A673 (cell line): ENCODE measurements around the gene MAN1B1. TPM values are rescaled to one million over a fixed set of nuclear protein-coding genes. Genes with fewer than 3 reads are reported as not detected.

Experiments used
- BruUV-seq: library from RNA; stranded (reverse); fragments of 400-500 nt; replicated peaks from 2 replicates; lab custom pipeline; 2021; lab: Mats Ljungman, UMichigan
- CTCF ChIA-PET: fragments of 300-600 bp; sonication (Branson Sonifier 250); formaldehyde crosslinking; loops from one replicate; lab custom pipeline; 2022; ENCODE audit warnings: antibody characterized with exemption; lab: Charles Lee
- POLR2A ChIA-PET: fragments of 300-600 bp; sonication (Branson Sonifier 250); formaldehyde crosslinking; loops from one replicate; lab custom pipeline; 2022; ENCODE audit warnings: antibody characterized with exemption; ENCODE audit not compliant: low non-redundant PET; lab: Charles Lee
- DNase-seq: peaks from one replicate; pipeline ENCODE4 v3.0.0-alpha.2; 2015; ENCODE audit warnings: low spot score
- H3K27ac ChIP-seq: fragments of 200-600 bp; sonication (generic); 2 replicates; pipeline ENCODE4 v1.5.1; 2016; ENCODE audit warnings: mixed run types, low read depth, mild to moderate bottlenecking, mixed read lengths, antibody characterized with exemption, low read length; ENCODE audit not compliant: poor library complexity, severe bottlenecking
- H3K27me3 ChIP-seq: fragments of 200-600 bp; sonication (generic); replicated peaks from 2 replicates; pipeline ENCODE4 v1.6.1; 2017; ENCODE audit warnings: mixed run types, low read depth, mild to moderate bottlenecking, mixed read lengths, antibody characterized with exemption, low read length; ENCODE audit not compliant: insufficient read depth, poor library complexity
- H3K36me3 ChIP-seq: fragments of 200-600 bp; sonication (generic); 2 replicates; pipeline ENCODE4 v1.6.1; 2016; ENCODE audit warnings: mixed run types, mild to moderate bottlenecking, mixed read lengths, antibody characterized with exemption, low read length; ENCODE audit not compliant: insufficient read depth, poor library complexity, severe bottlenecking
- H3K4me1 ChIP-seq: fragments of 200-600 bp; sonication (generic); 2 replicates; pipeline ENCODE4 v1.6.1; 2017; ENCODE audit warnings: mixed run types, mild to moderate bottlenecking, mixed read lengths, antibody characterized with exemption, low read length; ENCODE audit not compliant: insufficient read depth, poor library complexity, severe bottlenecking
- H3K4me3 ChIP-seq: fragments of 200-600 bp; sonication (generic); 2 replicates; pipeline ENCODE4 v1.5.1; 2016; ENCODE audit warnings: low read depth, mixed run types, mild to moderate bottlenecking, mixed read lengths, low read length; ENCODE audit not compliant: poor library complexity, severe bottlenecking
- H3K9me3 ChIP-seq: fragments of 200-600 bp; sonication (generic); 2 replicates; pipeline ENCODE4 v1.6.1; 2016; ENCODE audit warnings: mixed run types, low read depth, mild to moderate bottlenecking, mixed read lengths, antibody characterized with exemption, low read length; ENCODE audit not compliant: poor library complexity, severe bottlenecking
- CTCF ChIP-seq: fragments of 300-800, 200-600 bp; sonication (generic); conservative IDR thresholded peaks from 2 replicates; pipeline ENCODE4 v1.5.1; 2017; ENCODE audit warnings: low read depth, mild to moderate bottlenecking, antibody characterized with exemption, low read length, moderate library complexity, mixed read lengths
- EZH2 ChIP-seq: fragments of 200-600 bp; sonication (generic); IDR thresholded peaks from 2 replicates; pipeline ENCODE4 v1.6.1; 2017; ENCODE audit warnings: borderline replicate concordance, low read depth, mild to moderate bottlenecking, mixed read lengths, antibody characterized with exemption, low read length; ENCODE audit not compliant: poor library complexity, severe bottlenecking
- intact Hi-C: fragments of 100-400 bp; cut with micrococcal nuclease; formaldehyde crosslinking; loops from one replicate; pipeline ENCODE4 v1.10.0; 2022; ENCODE audit not compliant: unreplicated experiment
- total RNA-seq: library from RNA; stranded (reverse); gene quantifications from 2 replicates; pipeline ENCODE4 v1.2.3, GENCODE V29; 2021

Gene MAN1B1
- total RNA-seq, 1 experiment from 2014 or later = 48.6 TPM

GRCh38 chr9:137051145-137051724, 35.5 kb upstream of the MAN1B1 start:
- Histone ChIP-seq H3K36me3 (no peaks in the 10 kb centered on the region), H3K9me3 (no peaks in the 10 kb centered on the region), H3K4me3 (no peak overlapping the region), H3K4me1 (peaks cover 4% of the 10 kb centered on the region), H3K27ac (no peak overlapping the region), H3K27me3 (peaks cover 11% of the 10 kb centered on the region)
- CTCF ChIA-PET = no interaction called here
- POLR2A ChIA-PET = no interaction called here
- TF ChIP-seq CTCF = no peak
- TF ChIP-seq EZH2 = no peak
- no TSS peak for BruUV-seq
- intact Hi-C loops = no loop called here
- DNase-seq = no peak

GRCh38 chr9:137052293-137052692, 34.5 kb upstream of the MAN1B1 start:
- H3K4me3 ChIP-seq = no peak overlapping the region
- DNase-seq = no peak
- ChIA-PET POLR2A (no interaction called here), CTCF (interaction anchor here (0.7 to 1.0 kb wide), 2 partner anchors 16 to 18 kb away, joined by 3 to 5 read pairs; partner anchors contain the start of gene SAPCD2)
- peaks cover 4% of the 10 kb centered on the region for H3K4me1 ChIP-seq
- H3K27ac ChIP-seq = no peak overlapping the region
- intact Hi-C loops = no loop called here
- no TSS peak for BruUV-seq
- no peak for TF ChIP-seq EZH2
- no peak for TF ChIP-seq CTCF
- H3K9me3 ChIP-seq = no peaks in the 10 kb centered on the region
- no peaks in the 10 kb centered on the region for H3K36me3 ChIP-seq
- H3K27me3 ChIP-seq = peaks cover 11% of the 10 kb centered on the region

GRCh38 chr9:137052998-137053943, 33.5 kb upstream of the MAN1B1 start:
- H3K36me3 ChIP-seq = no peaks in the 10 kb centered on the region
- no TSS peak for BruUV-seq
- peak overlapping the region; percentile 42 for H3K4me3 ChIP-seq
- POLR2A ChIA-PET = no interaction called here
- H3K27me3 ChIP-seq = peaks cover 11% of the 10 kb centered on the region
- TF ChIP-seq EZH2 (no peak), CTCF (no peak)
- H3K9me3 ChIP-seq = no peaks in the 10 kb centered on the region
- DNase-seq = no peak
- intact Hi-C loops = no loop called here
- no peak overlapping the region for H3K27ac ChIP-seq
- CTCF ChIA-PET = interaction anchor here (0.7 to 1.0 kb wide), 2 partner anchors 15 to 17 kb away, joined by 3 to 5 read pairs; partner anchors contain the start of gene SAPCD2
- H3K4me1 ChIP-seq = peaks cover 4% of the 10 kb centered on the region
